NCI-H524 treated with DMSO at 0.1 percent for 48 hours (cell line): ENCODE measurements around the gene TNS3.
"Not testable (repeated sequence)": the region's sequence is repeated elsewhere in the genome, so short reads cannot be mapped to it uniquely, and the experiment has no call there.

Source experiments
- DNase-seq: peaks from one replicate; lab custom pipeline; 2025; lab: John Stamatoyannopoulos, UW

Gene TNS3

DNA sequence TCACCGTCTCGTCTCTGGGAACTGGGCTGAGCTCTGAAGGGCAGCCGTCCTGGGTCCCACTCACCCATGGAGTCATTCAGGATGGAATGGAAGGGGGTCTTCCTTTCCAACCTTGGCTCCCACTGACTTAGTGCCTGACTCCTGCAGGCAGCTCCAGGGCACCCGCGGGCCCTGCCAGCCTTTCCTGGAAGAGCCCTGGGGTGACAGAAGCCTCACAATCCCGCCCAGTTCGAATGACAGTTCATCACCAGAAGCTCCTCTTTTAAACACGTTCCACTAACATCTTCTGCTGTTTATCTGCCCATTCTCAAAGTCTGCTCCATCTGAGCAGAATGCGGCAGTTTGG lies 110.6 kb downstream of the TNS3 start:
- DNase-seq, result no peak

DNA sequence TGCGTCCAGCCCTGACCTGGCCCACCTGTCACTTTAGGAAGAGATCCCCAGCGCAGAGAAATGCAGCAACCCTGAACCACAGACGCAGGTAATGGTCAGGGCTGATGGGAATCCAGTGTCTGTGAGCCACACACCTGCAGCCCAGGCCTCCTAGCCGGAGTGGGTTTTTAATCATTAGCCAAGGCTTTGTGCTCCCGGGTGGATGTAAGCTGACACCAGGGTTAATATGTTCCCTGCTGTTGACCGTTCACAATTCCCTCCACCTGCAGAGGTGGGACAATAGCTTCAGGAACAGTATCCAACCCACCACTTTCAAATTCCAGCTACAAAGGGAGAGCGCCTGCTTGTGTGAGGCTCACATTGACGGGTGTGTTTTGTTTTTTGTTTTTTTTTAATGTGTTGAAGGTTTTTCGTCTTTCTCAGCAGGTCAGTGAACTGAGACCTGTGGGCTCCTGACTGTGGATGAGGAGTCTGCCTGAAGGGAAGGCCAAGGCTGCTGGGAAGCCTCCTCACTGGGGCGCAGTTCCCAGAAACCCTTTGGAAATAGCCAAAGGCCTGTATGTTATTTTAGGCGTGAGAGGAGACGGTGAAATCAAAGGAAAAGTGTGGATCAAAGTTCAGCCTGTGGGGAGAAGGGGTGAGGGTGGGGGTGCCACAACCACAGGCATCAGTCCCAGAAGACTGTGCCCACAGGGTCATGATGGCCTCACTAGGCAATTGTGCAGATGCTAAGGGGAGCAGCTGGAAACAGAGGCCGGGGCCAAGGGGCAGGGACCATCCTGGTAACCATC lies 111.1 kb downstream of the TNS3 start:
- no peak for DNase-seq

DNA sequence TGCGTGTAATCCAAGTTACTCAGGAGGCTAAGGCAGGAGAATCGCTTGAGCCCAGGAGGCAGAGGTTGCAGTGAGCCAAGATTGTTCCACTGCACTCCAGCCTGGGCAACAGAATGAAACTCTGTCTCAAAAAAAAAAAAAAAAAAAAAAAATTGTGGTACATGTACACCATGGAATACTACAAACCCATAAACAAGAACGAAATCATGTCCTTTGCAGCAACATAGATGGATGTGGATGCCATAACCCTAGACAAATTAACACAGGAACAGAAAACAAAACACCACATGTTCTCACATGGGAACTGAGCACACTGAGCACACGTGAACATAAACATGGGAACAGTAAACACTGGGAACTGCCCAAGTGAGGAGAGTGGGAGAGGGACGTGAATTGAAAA lies 112.1 kb downstream of the TNS3 start:
- not testable (repeated sequence) for DNase-seq

DNA sequence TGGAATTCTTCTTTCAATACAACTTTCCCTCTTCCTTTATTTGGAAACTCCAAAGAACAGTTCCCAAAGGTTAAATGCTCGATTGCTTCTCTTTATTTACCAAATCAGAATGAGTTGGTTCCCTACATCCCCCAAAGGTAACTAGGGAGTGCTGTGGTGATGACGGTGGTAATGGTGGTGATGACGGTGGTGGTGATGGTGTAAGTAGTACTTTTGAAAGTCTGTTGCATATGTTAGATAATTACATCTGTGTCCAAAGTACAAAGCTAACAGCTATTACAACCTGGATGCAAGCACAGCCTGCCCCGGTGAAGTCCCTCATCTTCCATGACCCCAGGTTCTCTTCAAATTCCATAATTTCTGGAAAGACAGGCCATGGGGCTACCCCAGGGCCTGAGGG lies 115.1 kb downstream of the TNS3 start:
- DNase-seq, result no peak

DNA sequence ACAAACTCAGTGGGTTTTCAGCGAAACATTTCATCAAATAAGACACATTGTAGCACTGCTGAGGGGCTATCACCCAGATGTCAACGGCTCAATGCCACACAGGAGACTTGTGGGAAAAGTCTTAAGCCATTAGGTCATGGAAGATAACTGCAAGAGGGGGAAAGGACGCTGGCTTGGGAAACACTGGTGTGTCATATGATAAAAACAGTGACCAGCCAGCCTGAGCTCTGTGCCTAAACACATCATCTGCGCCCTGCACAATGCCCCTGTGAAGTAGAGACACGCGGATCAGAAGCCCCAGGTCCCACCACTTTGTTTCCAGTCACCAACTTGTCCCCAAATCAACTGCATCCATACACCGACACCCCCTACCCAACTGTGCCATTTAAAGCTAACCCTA lies 116.7 kb downstream of the TNS3 start:
- DNase-seq, result no peak

DNA sequence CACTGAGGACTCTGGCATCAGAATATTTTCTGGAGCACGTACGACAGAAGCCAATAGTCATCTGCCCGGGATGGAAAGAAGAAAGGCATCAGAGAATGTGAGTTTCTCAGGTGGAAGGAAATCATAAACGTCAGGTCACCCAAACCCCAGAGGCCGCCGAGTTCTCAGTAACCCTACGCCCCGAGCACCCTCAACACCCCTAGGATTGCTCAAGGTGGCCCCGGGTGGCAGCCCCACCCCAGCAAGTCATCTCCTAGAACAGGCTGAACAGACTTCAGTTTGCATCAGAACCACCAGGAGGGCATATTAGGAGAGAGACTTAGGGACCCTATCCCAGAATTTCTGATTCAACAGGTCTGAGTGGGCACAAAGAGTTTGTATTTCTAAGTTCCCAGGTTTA lies 117.6 kb downstream of the TNS3 start:
- DNase-seq, result no peak

DNA sequence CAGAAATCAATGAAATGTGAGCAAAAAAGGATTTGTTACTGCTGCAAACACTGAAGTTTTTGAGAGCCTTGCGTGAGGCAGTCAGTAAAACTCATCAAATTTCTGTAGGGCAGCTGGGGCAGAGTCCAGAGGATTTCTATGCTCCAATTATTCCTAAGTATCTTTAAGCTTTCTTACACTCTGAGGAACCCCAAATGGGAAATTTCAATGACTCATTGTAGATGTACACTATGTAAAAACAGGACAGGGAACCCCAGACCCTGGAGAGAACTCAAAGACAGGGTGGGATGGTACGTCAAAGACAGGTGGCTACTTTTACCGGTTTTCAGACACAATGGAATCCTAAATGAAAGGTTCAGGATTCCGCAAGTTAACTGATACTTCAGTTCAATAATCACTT lies 120.2 kb downstream of the TNS3 start:
- DNase-seq, result no peak

DNA sequence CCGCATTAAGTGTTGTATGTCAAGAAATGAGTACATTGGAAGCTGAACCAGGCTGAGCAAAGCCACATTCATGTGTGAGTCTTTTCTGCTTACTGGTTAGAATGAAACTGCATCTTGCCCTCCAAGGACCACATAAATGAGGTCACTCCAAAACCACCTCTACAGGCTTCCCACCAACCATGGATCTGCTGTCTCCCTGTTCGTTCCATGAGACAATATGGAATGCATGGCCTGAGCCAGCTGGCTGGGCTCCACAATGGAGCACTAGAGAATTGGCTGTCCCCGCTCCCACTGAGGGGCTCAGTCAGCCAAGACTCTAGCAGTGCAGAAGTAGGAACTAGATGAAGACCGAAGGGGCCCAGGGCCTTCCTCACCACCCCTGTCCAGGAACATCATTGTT lies 120.8 kb downstream of the TNS3 start:
- DNase-seq, result no peak

DNA sequence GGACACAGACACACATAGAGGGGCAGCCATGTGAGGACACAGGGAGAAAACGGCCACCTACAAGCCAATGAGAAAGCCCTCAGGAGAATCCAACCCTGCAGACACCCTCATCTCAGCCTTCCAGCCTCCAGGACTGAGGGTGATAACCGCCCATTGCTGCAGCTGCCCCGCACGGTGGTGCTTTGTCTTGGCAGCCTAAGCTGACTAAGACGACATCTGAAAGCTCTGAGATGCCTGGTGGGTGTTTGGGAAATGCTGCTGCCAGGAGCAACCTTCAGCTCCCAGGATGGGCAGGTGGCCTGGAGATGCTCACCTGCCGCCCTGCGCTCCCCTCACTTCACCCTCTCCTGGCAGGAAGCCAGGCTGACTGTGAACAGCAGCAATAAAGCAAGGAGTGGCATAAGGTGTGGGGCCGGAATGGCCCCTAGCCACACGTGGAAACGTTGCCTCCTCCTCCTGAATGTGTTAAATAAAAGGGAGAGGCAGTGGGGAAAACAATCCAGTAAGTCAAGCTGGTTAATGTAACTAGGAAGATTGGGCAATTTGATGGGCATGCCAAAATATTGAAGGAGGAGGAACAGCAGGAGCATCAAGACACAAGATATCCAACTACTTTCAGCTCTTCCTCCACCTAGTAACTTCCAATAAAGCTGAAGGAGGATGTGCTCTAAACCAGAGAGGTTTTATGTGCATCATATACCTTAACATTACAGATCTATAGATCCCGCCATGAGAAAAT lies 121.5 kb downstream of the TNS3 start:
- DNase-seq, result peak; percentile 5

DNA sequence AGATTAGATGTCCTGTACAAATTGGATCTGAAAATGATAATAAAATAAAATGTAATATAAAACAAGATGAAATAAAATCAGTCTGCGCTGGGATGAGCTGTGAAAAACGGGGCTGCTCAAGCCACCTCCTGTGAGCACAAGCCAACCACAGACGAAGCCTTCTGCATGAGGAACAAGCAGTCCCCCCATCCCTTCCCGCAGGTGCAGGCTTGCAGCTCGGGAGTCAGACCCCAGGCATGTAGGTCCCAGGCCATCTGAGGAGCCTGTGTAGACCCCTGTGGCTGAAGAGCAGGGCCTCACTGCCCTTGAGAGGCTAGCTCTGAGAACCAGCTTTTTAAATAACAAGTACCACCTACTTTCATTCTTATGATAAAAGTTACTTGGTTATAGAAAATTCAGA lies 123.4 kb downstream of the TNS3 start:
- DNase-seq, result no peak

DNA sequence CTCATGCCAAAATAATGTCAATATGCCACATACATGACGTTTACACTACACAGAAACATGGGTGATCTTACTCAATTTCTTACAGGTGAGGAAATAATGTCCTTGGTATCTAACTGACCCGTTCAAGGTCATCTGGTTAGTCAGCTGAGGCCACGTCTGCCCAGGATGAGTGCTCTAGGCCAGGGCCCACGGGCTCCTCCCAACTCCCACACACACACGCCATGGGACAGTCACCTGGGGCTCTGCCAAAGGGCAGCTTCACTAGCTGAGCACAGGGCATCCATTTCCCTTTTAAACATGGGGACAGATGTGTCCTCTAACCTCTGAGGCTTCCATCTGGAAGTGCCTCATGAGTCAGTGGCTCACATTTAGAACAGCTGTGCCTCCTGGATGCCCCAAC lies 123.9 kb downstream of the TNS3 start:
- peak; percentile 65 for DNase-seq

DNA sequence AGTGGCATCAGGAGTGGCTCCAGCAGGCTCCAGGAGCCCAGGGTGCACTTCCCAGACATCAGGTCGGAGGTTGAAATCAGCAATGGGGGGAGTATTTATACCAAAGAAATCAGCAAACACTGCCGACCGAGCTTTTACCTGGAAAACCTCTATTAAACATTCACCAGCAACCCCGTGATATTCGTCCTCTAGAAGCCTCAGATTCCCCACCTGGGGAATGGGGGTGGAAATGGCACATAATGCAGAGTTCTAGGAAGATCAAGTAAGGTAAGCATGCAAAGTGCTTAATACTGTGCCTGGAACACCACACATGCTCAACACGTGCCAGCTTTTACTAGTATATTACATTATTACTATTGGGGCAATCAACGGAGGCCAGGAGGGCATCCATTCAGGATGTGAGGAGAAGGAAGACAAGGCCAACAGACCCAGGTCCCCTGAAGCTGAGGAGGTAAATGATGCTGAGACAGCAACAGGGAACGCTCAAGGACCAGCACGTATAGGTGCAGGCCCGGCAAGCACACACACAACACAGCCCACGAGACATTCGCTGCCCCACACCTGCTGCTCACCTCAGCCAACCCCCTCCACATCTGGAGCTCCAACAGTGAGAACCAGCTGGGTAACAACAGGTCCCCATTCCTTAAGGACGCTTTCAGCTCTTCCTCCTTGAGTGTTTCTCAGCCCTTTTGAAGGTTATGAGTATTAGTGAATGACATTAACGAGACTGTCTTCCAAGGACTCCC lies 125.5 kb downstream of the TNS3 start:
- no peak for DNase-seq

DNA sequence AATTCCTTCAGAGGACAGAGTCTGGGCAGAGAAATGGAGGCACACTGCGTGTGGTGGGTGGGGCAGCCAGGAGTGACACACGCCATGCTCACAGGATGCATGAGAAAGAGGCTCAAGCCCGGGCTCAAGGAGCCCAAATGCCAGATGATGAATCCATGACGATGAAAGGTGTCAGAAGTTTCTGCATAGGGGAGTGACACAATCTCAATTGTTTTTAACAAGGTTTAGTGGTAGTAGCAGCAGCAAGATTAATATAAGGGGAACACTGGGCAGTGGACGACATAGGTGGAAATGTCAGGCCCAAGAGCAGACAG lies 126.1 kb downstream of the TNS3 start:
- no peak for DNase-seq

DNA sequence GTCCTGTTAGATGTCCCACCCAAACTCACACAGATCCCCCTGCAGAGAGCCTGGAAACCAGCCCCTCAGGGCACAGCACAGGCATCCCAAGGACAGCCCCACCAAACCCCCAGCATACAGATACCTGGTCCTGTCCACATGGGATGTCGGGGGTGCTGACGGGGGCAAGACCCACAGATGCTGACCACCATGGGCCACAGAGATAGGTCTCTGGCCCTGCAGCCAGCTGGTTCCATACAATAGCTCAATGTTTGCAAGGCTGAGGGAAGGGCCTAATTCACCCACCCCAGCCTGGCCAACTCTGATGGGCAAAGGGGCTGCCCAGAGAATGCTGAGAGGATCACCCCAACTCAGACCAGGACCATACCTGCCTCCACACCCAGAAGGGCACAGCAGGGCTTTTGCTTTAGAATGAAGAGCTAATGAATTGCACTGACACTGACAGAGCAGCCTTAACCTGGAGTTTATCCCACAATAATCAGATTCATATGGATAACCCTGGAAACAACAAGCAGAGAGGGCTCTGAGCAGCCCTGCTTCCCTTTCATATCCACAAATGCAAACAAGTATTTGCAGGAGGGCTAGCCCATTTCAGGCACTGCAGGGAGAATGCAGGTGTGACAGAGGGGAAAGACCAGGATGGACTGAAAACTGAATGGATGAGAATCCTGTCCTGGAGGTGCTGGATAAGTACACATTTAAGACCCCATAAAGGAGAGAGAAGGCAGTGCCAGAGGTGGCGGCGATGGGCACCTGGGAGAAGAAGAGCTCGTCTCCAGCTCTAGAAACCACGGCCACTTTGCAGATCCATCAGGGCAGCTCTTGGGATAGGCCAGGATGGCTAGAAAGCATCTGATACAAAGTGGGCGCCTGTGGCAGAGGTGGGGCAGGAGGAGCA lies 126.7 kb downstream of the TNS3 start:
- no peak for DNase-seq

DNA sequence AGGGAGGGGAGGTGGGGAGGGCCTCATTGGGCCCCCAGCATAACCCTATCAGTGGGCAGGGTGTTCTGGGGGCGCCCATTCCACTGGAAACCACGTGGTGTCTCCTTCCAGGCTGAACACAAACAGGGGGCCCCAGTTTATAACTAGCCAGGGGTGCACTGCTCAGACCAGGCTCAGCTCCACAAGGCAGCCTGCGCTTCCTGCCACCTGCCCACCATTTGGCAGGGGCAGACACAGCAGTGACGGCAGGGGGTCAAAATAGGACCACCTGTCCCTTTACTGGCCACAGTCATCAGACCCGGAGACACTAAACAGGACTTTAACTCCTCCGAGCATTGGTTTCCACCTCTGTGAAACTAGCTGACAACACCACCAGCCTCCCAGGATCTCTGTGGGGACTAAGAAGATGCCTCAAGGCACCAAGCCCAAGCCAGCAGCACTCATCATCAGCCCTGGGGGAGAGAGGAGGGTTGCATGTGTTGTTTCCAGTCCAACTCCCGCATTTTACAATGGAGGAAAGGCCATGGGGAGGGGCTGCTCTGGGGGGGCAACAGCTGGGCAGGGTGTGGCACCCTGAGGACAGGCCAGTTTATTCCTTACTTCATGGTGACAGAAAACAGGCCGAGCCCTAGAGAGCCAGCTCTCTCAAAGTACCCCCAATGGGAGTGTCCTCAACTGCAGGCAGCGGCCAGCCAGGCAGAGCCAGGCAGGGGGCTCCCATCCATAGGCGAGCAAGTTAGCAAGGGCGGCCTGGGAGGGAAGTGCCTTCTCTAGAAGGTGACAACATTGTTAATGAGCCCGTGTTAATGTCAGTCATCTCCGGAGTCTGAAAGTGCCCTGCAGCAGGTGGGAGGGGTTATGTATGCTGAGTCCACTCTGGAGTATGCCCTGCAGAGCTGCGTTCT lies 127.6 kb downstream of the TNS3 start:
- no peak for DNase-seq

DNA sequence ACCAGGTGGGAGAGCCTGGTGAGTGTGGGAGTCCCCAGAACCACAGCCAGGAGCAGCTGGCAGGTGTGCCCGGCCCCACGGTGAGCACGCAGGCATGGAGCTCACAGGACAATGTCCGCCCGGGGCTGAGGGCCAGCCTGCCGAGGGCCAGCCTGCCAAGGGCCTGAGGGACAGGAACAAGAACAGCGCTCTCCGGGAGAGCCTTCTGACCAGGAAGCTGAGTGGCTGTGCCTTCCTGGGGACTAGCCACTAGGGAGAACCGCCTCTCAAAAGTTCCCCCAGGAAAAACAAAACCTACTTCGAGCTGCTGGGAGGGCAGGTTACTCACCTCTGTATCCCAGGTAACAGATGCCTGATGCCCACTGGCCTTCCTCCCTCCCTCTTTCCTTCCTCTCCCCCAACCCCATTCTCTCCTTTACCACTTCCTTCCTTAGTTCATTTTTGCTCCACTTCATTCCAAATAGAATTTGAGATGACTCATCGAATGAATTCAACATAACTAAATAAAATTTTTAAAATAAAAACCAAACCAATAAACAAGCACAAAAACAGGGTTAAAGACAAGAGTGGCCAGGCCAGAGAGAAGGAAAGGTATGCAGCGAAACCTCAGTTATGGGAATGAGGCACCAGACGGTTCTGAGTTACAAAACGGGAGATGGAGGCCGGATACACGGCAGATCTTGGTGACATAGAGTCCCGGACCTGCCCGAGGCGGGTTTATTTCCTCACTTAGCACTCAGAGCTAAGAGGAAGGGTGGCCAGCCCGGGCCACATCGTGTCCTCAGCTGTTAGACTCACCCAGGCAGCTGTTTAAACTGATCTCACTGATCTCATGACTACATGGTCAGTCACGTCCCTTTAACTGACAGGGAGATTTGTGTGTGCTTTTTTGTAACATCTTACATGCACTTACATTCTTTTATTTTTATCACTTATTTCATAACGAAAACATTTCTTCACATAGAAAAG lies 128.5 kb downstream of the TNS3 start:
- no peak for DNase-seq

DNA sequence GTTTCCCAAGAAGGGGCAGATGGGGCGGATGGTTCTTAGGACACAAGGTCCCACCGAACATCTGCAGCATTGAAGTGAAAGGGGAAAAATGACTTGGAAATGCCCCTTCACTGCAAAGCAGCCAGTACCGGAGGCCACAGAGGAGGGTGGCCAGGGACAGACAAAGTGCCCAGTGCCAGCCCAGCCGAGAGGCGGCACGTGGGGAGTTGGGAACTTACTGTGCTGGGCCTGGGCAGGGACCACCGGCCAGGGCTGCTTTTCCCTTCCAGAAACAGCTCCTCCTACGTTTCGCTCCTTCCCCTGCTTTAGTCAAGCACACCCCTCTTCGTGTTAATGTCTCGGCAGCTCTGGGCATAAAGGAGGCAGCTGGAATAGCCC lies 129.2 kb downstream of the TNS3 start:
- no peak for DNase-seq

DNA sequence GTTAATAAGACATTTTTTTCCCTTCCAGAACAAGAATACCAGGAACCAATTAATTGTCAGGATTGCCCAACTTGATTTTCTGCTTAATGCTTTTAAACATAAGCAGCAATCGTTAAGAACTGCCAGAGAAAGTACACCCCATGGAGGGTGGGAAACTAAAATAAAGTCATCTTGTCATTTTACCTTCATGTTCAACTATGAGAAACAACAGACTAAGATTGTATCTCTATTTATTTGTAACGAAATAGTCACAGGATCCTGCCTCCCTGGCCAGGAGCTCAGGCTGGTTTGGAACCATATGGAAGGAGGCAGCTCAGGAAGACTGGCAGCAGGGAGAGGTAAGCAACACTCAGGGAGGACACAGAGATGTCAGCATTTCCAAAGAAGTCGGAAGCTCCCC lies 129.6 kb downstream of the TNS3 start:
- no peak for DNase-seq

DNA sequence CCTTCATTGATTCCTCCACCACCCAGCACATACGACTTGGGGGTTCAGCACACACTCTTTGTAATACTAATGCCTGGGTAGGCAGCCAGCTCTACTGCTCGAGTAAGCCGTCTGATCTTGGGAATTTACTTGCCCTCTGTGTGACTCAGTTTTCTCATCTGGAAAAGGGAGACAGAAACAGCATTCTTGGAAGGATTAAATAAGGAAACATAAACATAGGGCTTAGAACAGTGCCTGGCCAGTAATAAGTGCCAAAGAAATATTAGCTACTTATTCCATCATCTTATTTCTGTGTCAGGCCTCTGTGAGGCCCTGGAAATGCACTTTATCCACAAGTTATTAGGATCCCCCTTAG lies 130.1 kb downstream of the TNS3 start:
- DNase-seq, result no peak
